GM23248 (cell line): ENCODE measurements around the gene ENAM. TPM values are rescaled to one million over a fixed set of nuclear protein-coding genes. Genes with fewer than 3 reads are reported as not detected.

Source experiments
- DNase-seq: peaks from one replicate; pipeline ENCODE4 v3.0.0-alpha.2; 2015
- H2AFZ ChIP-seq: fragments of 200-600 bp; sonication (generic); 2 replicates; pipeline ENCODE4 v1.6.1; 2016; ENCODE audit warnings: antibody characterized with exemption
- H3F3A ChIP-seq: fragments of 200-600 bp; sonication (generic); 2 replicates; pipeline ENCODE4 v1.6.1; 2016; ENCODE audit warnings: mild to moderate bottlenecking, antibody characterized with exemption, mixed run types; ENCODE audit not compliant: insufficient read depth
- H3K27ac ChIP-seq: fragments of 200-600 bp; sonication (generic); 2 replicates; pipeline ENCODE4 v1.5.1; 2016; ENCODE audit warnings: mild to moderate bottlenecking
- H3K27me3 ChIP-seq: fragments of 200-600 bp; sonication (generic); replicated peaks from 2 replicates; pipeline ENCODE4 v1.6.1; 2016; ENCODE audit warnings: mild to moderate bottlenecking; ENCODE audit not compliant: insufficient read depth
- H3K36me3 ChIP-seq: fragments of 200-600 bp; sonication (generic); 2 replicates; pipeline ENCODE4 v1.6.1; 2016; ENCODE audit warnings: low read depth, mild to moderate bottlenecking
- H3K4me1 ChIP-seq: fragments of 200-600 bp; sonication (generic); 2 replicates; pipeline ENCODE4 v1.6.1; 2016; ENCODE audit warnings: mild to moderate bottlenecking; ENCODE audit not compliant: insufficient read depth
- H3K4me2 ChIP-seq: fragments of 200-600 bp; sonication (generic); one replicate; pipeline ENCODE4 v1.6.1; 2016; ENCODE audit warnings: mild to moderate bottlenecking; ENCODE audit not compliant: unreplicated experiment
- H3K4me3 ChIP-seq: fragments of 200-600 bp; sonication (generic); 2 replicates; pipeline ENCODE4 v1.5.1; 2016; ENCODE audit warnings: mild to moderate bottlenecking
- H3K79me2 ChIP-seq: fragments of 200-600 bp; sonication (generic); 2 replicates; pipeline ENCODE4 v1.6.1; 2016; ENCODE audit warnings: mild to moderate bottlenecking; ENCODE audit not compliant: insufficient read depth
- H3K9ac ChIP-seq: fragments of 200-600 bp; sonication (generic); 2 replicates; pipeline ENCODE4 v1.6.1; 2016; ENCODE audit warnings: mild to moderate bottlenecking
- H3K9me2 ChIP-seq: fragments of 200-600 bp; sonication (generic); 2 replicates; pipeline ENCODE4 v1.6.1; 2016; ENCODE audit warnings: mixed run types, mild to moderate bottlenecking, moderate library complexity; ENCODE audit not compliant: insufficient read depth
- H3K9me3 ChIP-seq: fragments of 200-600 bp; sonication (generic); one replicate; pipeline ENCODE4 v1.6.1; 2017; ENCODE audit warnings: low read depth
- H4K20me1 ChIP-seq: fragments of 200-600 bp; sonication (generic); 2 replicates; pipeline ENCODE4 v1.6.0; 2016; ENCODE audit not compliant: insufficient read depth
- EZH2 ChIP-seq: fragments of 200-600 bp; sonication (generic); IDR thresholded peaks from 2 replicates; pipeline ENCODE4 v1.6.1; 2018; ENCODE audit warnings: antibody characterized with exemption, mild to moderate bottlenecking; ENCODE audit not compliant: insufficient read depth, poor library complexity, severe bottlenecking
- EZH2phosphoT487 ChIP-seq: fragments of 200-600 bp; sonication (generic); IDR thresholded peaks from 2 replicates; pipeline ENCODE4 v1.6.1; 2018; ENCODE audit warnings: antibody characterized with exemption, moderate library complexity, mild to moderate bottlenecking, low read depth; ENCODE audit not compliant: insufficient read depth
- WGBS, 2 experiments: methylation state at CpG; one replicate each; pipeline ENCODE4 v1.1.6; 2015 to 2017; ENCODE audit warnings: low lambda C conversion rate in 2 of 2, low coverage in 1 of 2; ENCODE audit errors: missing lambda C conversion rate in 2 of 2; 5-methylcytosine and 5-hydroxymethylcytosine counted together
- in situ Hi-C: fragments of 300-500 bp; cut with MboI; formaldehyde crosslinking; loops from 2 replicates; pipeline ENCODE4 v1.15.0; 2020
- polyA plus RNA-seq: library from polyadenylated mRNA; unstranded; fragments of >200 nt; fragmentation: Nextera tagmentation; extraction: Ambion mirVana; gene quantifications from 2 replicates; pipeline ENCODE4 v1.2.1, GENCODE V29; 2016
- total RNA-seq: library from RNA; depleted of rRNA; stranded (reverse); fragments of >200 nt; shearing (Covaris generic); gene quantifications from 2 replicates; pipeline ENCODE4 v1.2.3, GENCODE V29; 2014

The ENAM gene
- total and polyA plus RNA-seq, 2 experiments from 2014 or later = not detected

- H3K79me2 ChIP-seq = no peaks in the 10 kb centered on the region
- DNase-seq = peak; percentile 69
- WGBS, 2 experiments = 22 to 31% methylated on average over 5 of the region's 5 CpGs
- no peaks in the 10 kb centered on the region for H3K27me3 ChIP-seq
- TF ChIP-seq EZH2 (no peak), EZH2phosphoT487 (no peak)
- H3K9me2 ChIP-seq = no peaks in the 10 kb centered on the region
- no peaks in the 10 kb centered on the region for H3K36me3 ChIP-seq
- no peak overlapping the region for H3K4me3 ChIP-seq
- no peak overlapping the region for H3K27ac ChIP-seq
- H3K9ac ChIP-seq = no peak overlapping the region
- no peaks in the 10 kb centered on the region for H3K9me3 ChIP-seq
- H2AFZ ChIP-seq = no peak overlapping the region
- no peaks in the 10 kb centered on the region for H3K4me1 ChIP-seq
- H3F3A ChIP-seq = peaks cover 3% of the 10 kb centered on the region; the same call in 1 of the 2 replicates
- no peaks in the 10 kb centered on the region for H4K20me1 ChIP-seq
- no peak overlapping the region for H3K4me2 ChIP-seq
- in situ Hi-C loops = loop anchor here (25.0 kb wide), 1 partner anchor 1111 kb away; no protein-coding TSS in a partner anchor
Observed at GRCh38 chr4:70601422-70602039, 27.0 kb upstream of the ENAM start.

GRCh38 chr4:70603856-70604255 is 24.7 kb upstream of the ENAM start:
- in situ Hi-C loops = loop anchor here (25.0 kb wide), 1 partner anchor 1108 kb away; no protein-coding TSS in a partner anchor
- WGBS, 2 experiments = 30 to 37% methylated on average over 3 of the region's 3 CpGs
- peak; percentile 75 for DNase-seq
- Histone ChIP-seq H3F3A (peaks cover 3% of the 10 kb centered on the region; the same call in 1 of the 2 replicates), H3K4me3 (no peak overlapping the region), H3K9me3 (no peaks in the 10 kb centered on the region), H3K27ac (no peak overlapping the region; the same call in 1 of the 2 replicates), H3K36me3 (no peaks in the 10 kb centered on the region), H2AFZ (peak overlapping the region; percentile 34; the same call in 1 of the 2 replicates), H3K9me2 (no peaks in the 10 kb centered on the region), H3K4me2 (no peak overlapping the region), H3K9ac (no peak overlapping the region), H3K79me2 (no peaks in the 10 kb centered on the region), H4K20me1 (no peaks in the 10 kb centered on the region), H3K27me3 (no peaks in the 10 kb centered on the region; the same call in 1 of the 2 replicates), H3K4me1 (no peaks in the 10 kb centered on the region)
- no peak for TF ChIP-seq EZH2phosphoT487
- TF ChIP-seq EZH2 = no peak

GRCh38 chr4:70606459-70606858 is 22.1 kb upstream of the ENAM start:
- H3K79me2 ChIP-seq = no peaks in the 10 kb centered on the region
- no peaks in the 10 kb centered on the region for H3K9me2 ChIP-seq
- TF ChIP-seq EZH2phosphoT487 = no peak
- TF ChIP-seq EZH2 = no peak
- H3K27me3 ChIP-seq = no peaks in the 10 kb centered on the region; the same call in 1 of the 2 replicates
- no peak overlapping the region for H2AFZ ChIP-seq
- H3K4me1 ChIP-seq = no peaks in the 10 kb centered on the region
- no peak overlapping the region for H3K4me2 ChIP-seq
- H3K9me3 ChIP-seq = no peaks in the 10 kb centered on the region
- H4K20me1 ChIP-seq = no peaks in the 10 kb centered on the region
- peaks cover 3% of the 10 kb centered on the region; the same call in 1 of the 2 replicates for H3F3A ChIP-seq
- 60 to 65% methylated on average over 8 of the region's 8 CpGs for WGBS, 2 experiments
- DNase-seq = no peak
- in situ Hi-C loops = loop anchor here (25.0 kb wide), 1 partner anchor 1106 kb away; no protein-coding TSS in a partner anchor
- H3K9ac ChIP-seq = no peak overlapping the region
- H3K36me3 ChIP-seq = no peaks in the 10 kb centered on the region
- no peak overlapping the region for H3K4me3 ChIP-seq
- H3K27ac ChIP-seq = no peak overlapping the region

GRCh38 chr4:70607334-70607853 is 21.1 kb upstream of the ENAM start:
- TF ChIP-seq EZH2phosphoT487 (no peak), EZH2 (no peak)
- no peak overlapping the region for H3K4me3 ChIP-seq
- no peaks in the 10 kb centered on the region; the same call in 1 of the 2 replicates for H3K27me3 ChIP-seq
- H2AFZ ChIP-seq = no peak overlapping the region
- no peaks in the 10 kb centered on the region for H3K9me2 ChIP-seq
- no peaks in the 10 kb centered on the region for H3K4me1 ChIP-seq
- H3K9me3 ChIP-seq = no peaks in the 10 kb centered on the region
- peaks cover 3% of the 10 kb centered on the region; the same call in 1 of the 2 replicates for H3F3A ChIP-seq
- H3K4me2 ChIP-seq = no peak overlapping the region
- no peak for DNase-seq
- H3K27ac ChIP-seq = no peak overlapping the region
- no peaks in the 10 kb centered on the region for H3K36me3 ChIP-seq
- H3K9ac ChIP-seq = no peak overlapping the region
- H3K79me2 ChIP-seq = no peaks in the 10 kb centered on the region
- 65 to 80% methylated on average over 3 of the region's 3 CpGs for WGBS, 2 experiments
- in situ Hi-C loops = loop anchor here (25.0 kb wide), 1 partner anchor 1105 kb away; no protein-coding TSS in a partner anchor
- no peaks in the 10 kb centered on the region for H4K20me1 ChIP-seq
